Measurements from ENCODE around the gene SAP30BP.
"Not testable (repeated sequence)": the region's sequence is repeated elsewhere in the genome, so short reads cannot be mapped to it uniquely, and the experiment has no call there.

Gene SAP30BP

GRCh38 chr17:75634376-75634740 is 32.8 kb upstream of the SAP30BP start:
- no peak for TF ChIP-seq CTCF (IDR thresholded peaks at IDR 0.05; ENCODE audit: insufficient read depth, missing control alignments)
- FAIRE-seq (no peak), DNase-seq (ENCODE audit: insufficient read length, low spot score) (no peak)

DNA sequence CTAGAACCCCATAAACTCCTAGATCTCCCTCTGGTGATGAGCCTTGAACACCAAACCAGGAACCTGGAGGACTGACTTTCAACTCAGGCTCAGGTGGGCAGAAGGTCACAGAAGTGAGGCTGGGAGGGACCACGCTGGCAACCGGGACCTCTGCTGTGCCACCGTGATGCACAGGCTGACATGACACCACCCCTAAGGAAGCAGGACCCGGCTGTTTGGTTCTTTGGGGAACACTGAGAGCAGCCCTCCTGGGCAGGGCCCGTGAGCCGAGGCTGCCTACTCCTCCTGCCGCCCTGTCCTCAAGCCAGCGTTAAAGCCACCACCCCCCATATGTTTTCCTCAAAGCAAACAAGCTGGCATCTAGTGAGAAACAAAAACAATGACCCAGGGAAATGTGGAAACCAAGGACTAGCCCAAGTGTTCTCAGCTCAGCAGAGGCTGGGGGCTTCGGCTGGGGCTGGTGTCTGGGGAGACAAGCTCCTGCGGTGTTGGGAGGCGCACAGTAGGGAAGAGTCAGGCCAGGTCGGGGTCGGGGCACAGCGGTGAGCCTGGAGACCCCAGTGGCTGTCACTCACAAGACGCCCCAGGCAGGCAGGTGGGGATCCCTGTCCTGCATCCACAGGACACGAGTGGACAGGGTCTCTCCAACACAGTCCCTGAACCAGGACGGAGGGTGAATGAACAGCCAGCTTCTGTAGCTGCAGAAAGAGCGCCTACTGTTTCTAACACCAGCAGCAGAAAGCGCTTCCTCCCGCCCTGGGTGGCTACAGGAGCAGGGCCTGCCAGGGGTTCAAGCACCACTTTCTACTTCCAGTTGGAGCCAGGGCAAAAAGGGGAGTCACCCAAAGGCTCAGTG is 32.2 kb upstream of the SAP30BP start:
- no peak for TF ChIP-seq CTCF (IDR thresholded peaks at IDR 0.05; ENCODE audit: insufficient read depth, missing control alignments)
- no peak for DNase-seq (ENCODE audit: insufficient read length, low spot score)
- no peak for FAIRE-seq

DNA sequence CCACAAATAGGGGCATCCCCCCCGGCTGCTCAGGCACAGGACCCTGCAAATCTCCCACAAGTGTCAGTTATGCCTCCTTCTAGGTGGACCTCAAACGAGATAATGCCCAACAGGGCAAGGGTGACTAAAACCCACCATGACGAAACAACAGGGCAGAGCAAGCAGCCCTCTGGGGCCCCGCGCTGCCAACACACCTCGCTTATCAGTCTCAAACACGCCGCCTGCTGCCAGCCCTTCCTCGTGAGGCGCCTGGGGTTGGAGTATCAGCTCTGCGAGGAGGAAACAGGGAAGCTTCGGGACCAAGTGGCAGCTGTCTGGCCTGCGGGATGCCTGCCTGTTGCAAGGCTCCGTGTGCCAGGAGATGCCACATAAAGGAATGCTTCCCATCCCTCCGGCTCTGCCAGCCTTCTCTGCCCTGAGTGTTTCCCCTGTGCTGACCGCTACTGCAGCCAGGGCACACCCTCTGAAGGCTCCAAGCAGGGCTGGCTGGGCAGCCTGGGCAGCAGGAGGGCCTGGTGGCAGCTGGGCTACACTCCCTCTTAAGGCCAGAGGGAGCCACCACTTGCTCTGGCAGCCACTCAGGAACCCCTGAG is 31.4 kb upstream of the SAP30BP start:
- no peak for TF ChIP-seq CTCF (IDR thresholded peaks at IDR 0.05; ENCODE audit: insufficient read depth, missing control alignments)
- DNase-seq (ENCODE audit: insufficient read length, low spot score) (no peak), FAIRE-seq (no peak)

GRCh38 chr17:75636381-75637142 is 30.6 kb upstream of the SAP30BP start:
- FAIRE-seq (no peak), DNase-seq (ENCODE audit: insufficient read length, low spot score) (peak; percentile 17)
- no peak for TF ChIP-seq CTCF (IDR thresholded peaks at IDR 0.05; ENCODE audit: insufficient read depth, missing control alignments)

GRCh38 chr17:75637143-75637538 is 30.0 kb upstream of the SAP30BP start:
- DNase-seq (ENCODE audit: insufficient read length, low spot score) (no peak), FAIRE-seq (no peak)
- no peak for TF ChIP-seq CTCF (IDR thresholded peaks at IDR 0.05; ENCODE audit: insufficient read depth, missing control alignments)

GRCh38 chr17:75637551-75637950 is 29.6 kb upstream of the SAP30BP start:
- no peak for TF ChIP-seq CTCF (IDR thresholded peaks at IDR 0.05; ENCODE audit: insufficient read depth, missing control alignments)
- FAIRE-seq (no peak), DNase-seq (ENCODE audit: insufficient read length, low spot score) (no peak)

DNA sequence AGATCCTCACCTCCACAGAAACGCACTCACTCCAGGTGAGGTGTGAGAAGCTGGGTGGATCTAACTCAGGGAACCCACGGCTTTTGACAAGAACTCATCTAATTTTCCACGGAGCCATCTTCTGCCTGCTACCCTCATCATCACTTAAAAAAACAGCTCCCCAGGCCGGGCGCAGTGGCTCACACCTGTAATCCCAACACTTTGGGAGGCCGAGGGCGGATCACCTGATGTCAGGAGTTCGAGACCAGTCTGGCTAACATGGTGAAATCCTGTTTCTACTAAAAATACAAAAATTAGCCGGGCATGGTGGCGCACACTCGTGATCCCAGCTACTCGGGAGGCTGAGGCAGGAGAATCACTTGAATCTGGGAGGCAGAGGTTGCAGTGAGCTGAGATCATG is 29.1 kb upstream of the SAP30BP start:
- DNase-seq (ENCODE audit: insufficient read length, low spot score); FAIRE-seq: not testable (repeated sequence)
